ENCODE measurements around the gene PVRIG.
"Not testable (repeated sequence)": the region's sequence is repeated elsewhere in the genome, so short reads cannot be mapped to it uniquely, and the experiment has no call there.

PVRIG gene

GRCh38 chr7:100234660-100235317 is 15.0 kb downstream of the PVRIG start:
- peak in 1 of 2 donors; percentile 49 for DNase-seq (ENCODE audit: low read depth in 2 of 2)

GRCh38 chr7:100239975-100240374 is 20.2 kb downstream of the PVRIG start:
- not testable (repeated sequence) for DNase-seq (ENCODE audit: low read depth in 2 of 2)

- peak; percentile 61 to 65 for DNase-seq (ENCODE audit: low read depth in 2 of 2)
Observed at GRCh38 chr7:100243385-100243784, 23.6 kb downstream of the PVRIG start.

GRCh38 chr7:100244988-100245605 is 25.3 kb downstream of the PVRIG start:
- not testable (repeated sequence) for DNase-seq (ENCODE audit: low read depth in 2 of 2)

GRCh38 chr7:100246121-100246864 is 26.5 kb downstream of the PVRIG start:
- not testable (repeated sequence) for DNase-seq (ENCODE audit: low read depth in 2 of 2)

GRCh38 chr7:100246865-100247137 is 27.1 kb downstream of the PVRIG start:
- not testable (repeated sequence) for DNase-seq (ENCODE audit: low read depth in 2 of 2)

- DNase-seq (ENCODE audit: low read depth in 2 of 2): no peak
Observed at GRCh38 chr7:100247152-100247757, 27.5 kb downstream of the PVRIG start.

GRCh38 chr7:100248483-100248882 is 28.7 kb downstream of the PVRIG start:
- no peak for DNase-seq (ENCODE audit: low read depth in 2 of 2)

- DNase-seq (ENCODE audit: low read depth in 2 of 2): no peak
Observed at GRCh38 chr7:100257017-100257416, 37.3 kb downstream of the PVRIG start.

- DNase-seq (ENCODE audit: low read depth in 2 of 2): not testable (repeated sequence)
Observed at GRCh38 chr7:100259984-100260383, 40.2 kb downstream of the PVRIG start.

GRCh38 chr7:100262896-100263295 is 43.1 kb downstream of the PVRIG start:
- DNase-seq (ENCODE audit: low read depth in 2 of 2): not testable (repeated sequence)

GRCh38 chr7:100264223-100264622 is 44.5 kb downstream of the PVRIG start:
- DNase-seq (ENCODE audit: low read depth in 2 of 2): not testable (repeated sequence)

- DNase-seq (ENCODE audit: low read depth in 2 of 2): not testable (repeated sequence)
Observed at GRCh38 chr7:100264669-100265165, 45.0 kb downstream of the PVRIG start.

- DNase-seq (ENCODE audit: low read depth in 2 of 2): not testable (repeated sequence)
Observed at GRCh38 chr7:100265851-100266250, 46.1 kb downstream of the PVRIG start.

- DNase-seq (ENCODE audit: low read depth in 2 of 2): no peak
Observed at GRCh38 chr7:100266576-100267354, 47.0 kb downstream of the PVRIG start.

GRCh38 chr7:100267648-100268047 is 47.9 kb downstream of the PVRIG start:
- no peak for DNase-seq (ENCODE audit: low read depth in 2 of 2)

- not testable (repeated sequence) for DNase-seq (ENCODE audit: low read depth in 2 of 2)
Observed at GRCh38 chr7:100268882-100269281, 49.1 kb downstream of the PVRIG start.

- not testable (repeated sequence) for DNase-seq (ENCODE audit: low read depth in 2 of 2)
Observed at GRCh38 chr7:100269306-100270045, 49.7 kb downstream of the PVRIG start.

GRCh38 chr7:100270046-100270918 is 50.5 kb downstream of the PVRIG start:
- not testable (repeated sequence) for DNase-seq (ENCODE audit: low read depth in 2 of 2)
